Sigmoid colon (tissue), 4 donors: ENCODE measurements around the gene TVP23C.
"Not testable (repeated sequence)": the region's sequence is repeated elsewhere in the genome, so short reads cannot be mapped to it uniquely, and the experiment has no call there.

ENCODE experiments used
- EP300 ChIP-seq, 4 donors: sonication (generic); formaldehyde crosslinking; IDR thresholded peaks; one replicate each; pipeline ENCODE4 v1.6.1; 2017; ENCODE audit warnings: antibody characterized with exemption in 4 of 4
- POLR2A ChIP-seq, 2 donors: fragments of 450-650 bp; IDR thresholded peaks; one replicate each; pipeline ENCODE4 v1.6.1; 2016; ENCODE audit warnings: antibody characterized with exemption in 2 of 2, mild to moderate bottlenecking in 2 of 2, moderate library complexity in 2 of 2
- POLR2AphosphoS5 ChIP-seq, 4 donors: sonication (generic); formaldehyde crosslinking; IDR thresholded peaks; one replicate each; pipeline ENCODE4 v1.6.1; 2017; ENCODE audit warnings: antibody characterized with exemption in 4 of 4
- TF ChIP-seq, protein P1 (sequence below), 4 experiments: fragments of 450-650 bp in 3 of 4; fragments of 200-600 bp in 1 of 4; IDR thresholded peaks; one replicate each; pipeline ENCODE4 v1.5.1; 2016 to 2019; ENCODE audit warnings: antibody characterized with exemption in 4 of 4, mild to moderate bottlenecking in 3 of 4, moderate library complexity in 2 of 4

DNA sequence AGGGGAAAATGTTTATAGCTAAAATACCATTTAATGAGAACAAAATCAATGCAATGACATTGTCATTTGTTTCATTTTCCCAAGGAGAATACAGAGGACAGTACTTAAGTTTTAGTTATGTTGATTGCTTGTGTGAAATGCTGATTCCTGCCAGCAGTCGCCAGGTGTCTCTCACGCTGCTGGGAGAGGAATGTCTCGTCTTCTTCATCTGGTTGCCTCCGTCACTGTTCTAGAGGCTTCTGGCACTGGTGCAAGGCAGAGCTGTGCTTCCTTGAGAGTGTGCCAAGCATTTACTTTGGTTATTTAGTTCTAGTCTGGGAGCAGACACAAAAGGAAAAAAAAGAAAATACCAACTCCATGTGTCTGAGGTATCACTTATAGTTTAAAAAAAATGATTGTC is 10.6 kb upstream of the TVP23C start:
- TF ChIP-seq POLR2A, EP300, POLR2AphosphoS5 (IDR thresholded peaks at IDR 0.05): not testable (repeated sequence)
- TF ChIP-seq, protein P1, sequence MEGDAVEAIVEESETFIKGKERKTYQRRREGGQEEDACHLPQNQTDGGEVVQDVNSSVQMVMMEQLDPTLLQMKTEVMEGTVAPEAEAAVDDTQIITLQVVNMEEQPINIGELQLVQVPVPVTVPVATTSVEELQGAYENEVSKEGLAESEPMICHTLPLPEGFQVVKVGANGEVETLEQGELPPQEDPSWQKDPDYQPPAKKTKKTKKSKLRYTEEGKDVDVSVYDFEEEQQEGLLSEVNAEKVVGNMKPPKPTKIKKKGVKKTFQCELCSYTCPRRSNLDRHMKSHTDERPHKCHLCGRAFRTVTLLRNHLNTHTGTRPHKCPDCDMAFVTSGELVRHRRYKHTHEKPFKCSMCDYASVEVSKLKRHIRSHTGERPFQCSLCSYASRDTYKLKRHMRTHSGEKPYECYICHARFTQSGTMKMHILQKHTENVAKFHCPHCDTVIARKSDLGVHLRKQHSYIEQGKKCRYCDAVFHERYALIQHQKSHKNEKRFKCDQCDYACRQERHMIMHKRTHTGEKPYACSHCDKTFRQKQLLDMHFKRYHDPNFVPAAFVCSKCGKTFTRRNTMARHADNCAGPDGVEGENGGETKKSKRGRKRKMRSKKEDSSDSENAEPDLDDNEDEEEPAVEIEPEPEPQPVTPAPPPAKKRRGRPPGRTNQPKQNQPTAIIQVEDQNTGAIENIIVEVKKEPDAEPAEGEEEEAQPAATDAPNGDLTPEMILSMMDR (IDR thresholded peaks at IDR 0.05): not testable (repeated sequence)
